IMR-90 (cell line): ENCODE data around the gene HADH. TPM values are rescaled to one million over a fixed set of nuclear protein-coding genes. Genes with fewer than 3 reads are reported as not detected.

Experiments used
- ATAC-seq: fragments of 200-7000 bp; cut with Tn5 transposase; 2 replicates; pipeline ENCODE4 v1.9.1; 2020; ENCODE audit warnings: low read depth, mild to moderate bottlenecking, moderate library complexity
- BruUV-seq: library from RNA; stranded (reverse); fragments of 400-500 nt; replicated peaks from 2 replicates; lab custom pipeline; 2021; lab: Mats Ljungman, UMichigan
- CTCF ChIA-PET: fragments of 300-600 bp; formaldehyde crosslinking; extraction: SDS; loops from one replicate; lab custom pipeline; 2021; ENCODE audit warnings: antibody characterized with exemption; lab: Yijun Ruan, JAX
- POLR2A ChIA-PET: fragments of 300-600 bp; sonication (Branson Sonifier 250); formaldehyde crosslinking; loops from one replicate; lab custom pipeline; 2022; ENCODE audit warnings: antibody characterized with exemption; ENCODE audit not compliant: unreplicated experiment; lab: Charles Lee
- DNase-seq: peaks from one replicate; pipeline ENCODE4 v3.0.0; 2013
- H2AFZ ChIP-seq: replicated peaks from 2 replicates; pipeline ENCODE3; 2013; ENCODE audit warnings: low read length, mild to moderate bottlenecking; ENCODE audit not compliant: poor library complexity
- H2AK5ac ChIP-seq: 2 replicates; pipeline ENCODE4 v1.6.1; 2013; ENCODE audit warnings: low read depth, low read length, inconsistent platforms
- H2AK9ac ChIP-seq: replicated peaks from 2 replicates; pipeline ENCODE3; 2013; ENCODE audit warnings: mild to moderate bottlenecking, low read depth, low read length, moderate library complexity; ENCODE audit not compliant: poor library complexity
- H2BK120ac ChIP-seq: 2 replicates; pipeline ENCODE4 v1.6.1; 2013; ENCODE audit warnings: low read depth, low read length, inconsistent platforms
- H2BK15ac ChIP-seq: 3 replicates; pipeline ENCODE4 v1.6.1; 2013; ENCODE audit warnings: low read depth, low read length, inconsistent platforms
- H2BK20ac ChIP-seq: 2 replicates; pipeline ENCODE4 v1.6.1; 2013; ENCODE audit warnings: low read depth, mild to moderate bottlenecking, inconsistent platforms, low read length, moderate library complexity
- H2BK5ac ChIP-seq: 2 replicates; pipeline ENCODE4 v1.6.1; 2013; ENCODE audit warnings: mild to moderate bottlenecking, low read depth, low read length, inconsistent platforms; ENCODE audit not compliant: poor library complexity, severe bottlenecking
- H3K14ac ChIP-seq: replicated peaks from 2 replicates; pipeline ENCODE4 v1.6.1; 2013; ENCODE audit warnings: low read depth, low read length, inconsistent platforms
- H3K18ac ChIP-seq: 2 replicates; pipeline ENCODE4 v1.6.1; 2013; ENCODE audit warnings: low read depth, low read length, control low read depth
- H3K23ac ChIP-seq: 2 replicates; pipeline ENCODE4 v1.6.1; 2013; ENCODE audit warnings: low read depth, low read length, inconsistent platforms
- H3K27ac ChIP-seq: 2 replicates; pipeline ENCODE4 v1.5.1; 2013; ENCODE audit warnings: mild to moderate bottlenecking, control low read depth, low read length; ENCODE audit not compliant: insufficient read depth
- H3K27me3 ChIP-seq: 2 replicates; pipeline ENCODE4 v1.6.1; 2013; ENCODE audit warnings: low read length; ENCODE audit not compliant: control insufficient read depth, insufficient read depth
- H3K36me3 ChIP-seq: 2 replicates; pipeline ENCODE4 v1.6.1; 2013; ENCODE audit warnings: low read length, mixed read lengths; ENCODE audit not compliant: control insufficient read depth, insufficient read depth
- H3K4ac ChIP-seq: 2 replicates; pipeline ENCODE4 v1.6.1; 2013; ENCODE audit warnings: low read depth, low read length, inconsistent platforms
- H3K4me1 ChIP-seq: 2 replicates; pipeline ENCODE4 v1.6.1; 2013; ENCODE audit warnings: low read length, mixed read lengths; ENCODE audit not compliant: control insufficient read depth, insufficient read depth
- H3K4me2 ChIP-seq: 2 replicates; pipeline ENCODE4 v1.6.1; 2013; ENCODE audit warnings: low read depth, mild to moderate bottlenecking, control low read depth, low read length, moderate library complexity
- H3K4me3 ChIP-seq: 2 replicates; pipeline ENCODE4 v1.5.1; 2013; ENCODE audit warnings: low read depth, mild to moderate bottlenecking, control low read depth, low read length, moderate library complexity; ENCODE audit not compliant: insufficient read depth
- H3K56ac ChIP-seq: 2 replicates; pipeline ENCODE4 v1.6.1; 2013; ENCODE audit warnings: low read length, inconsistent platforms; ENCODE audit not compliant: insufficient read depth; ENCODE audit errors: extremely low read depth
- H3K79me1 ChIP-seq, 2 experiments: 2 replicates each; pipeline ENCODE4 v1.6.1; 2013; ENCODE audit warnings: low read length in 2 of 2, inconsistent platforms in 1 of 2, low read depth in 1 of 2
- H3K9ac ChIP-seq: 2 replicates; pipeline ENCODE4 v1.6.1; 2013; ENCODE audit warnings: low read depth, low read length, control low read depth
- H3K9me1 ChIP-seq: 2 replicates; pipeline ENCODE4 v1.6.1; 2013; ENCODE audit warnings: low read length, inconsistent platforms; ENCODE audit not compliant: insufficient read depth
- H3K9me3 ChIP-seq: 2 replicates; pipeline ENCODE4 v1.6.1; 2013; ENCODE audit warnings: low read length; ENCODE audit not compliant: control insufficient read depth, insufficient read depth
- H4K20me1 ChIP-seq: 2 replicates; pipeline ENCODE4 v1.6.1; 2013; ENCODE audit warnings: low read length, inconsistent platforms; ENCODE audit not compliant: insufficient read depth
- H4K5ac ChIP-seq: 2 replicates; pipeline ENCODE4 v1.6.1; 2013; ENCODE audit warnings: mild to moderate bottlenecking, low read depth, low read length, control low read depth
- H4K8ac ChIP-seq, 2 experiments: 2 replicates each; pipeline ENCODE4 v1.6.1; 2013; ENCODE audit warnings: low read depth in 2 of 2, low read length in 2 of 2, control low read depth in 1 of 2, inconsistent platforms in 1 of 2
- H4K91ac ChIP-seq: 2 replicates; pipeline ENCODE4 v1.6.1; 2013; ENCODE audit warnings: low read depth, low read length, inconsistent platforms; ENCODE audit not compliant: insufficient read depth
- BHLHE40 ChIP-seq: fragments of 150-350 bp; IDR thresholded peaks from 2 replicates; pipeline ENCODE4 v1.6.1; 2016; ENCODE audit warnings: mild to moderate bottlenecking, low read depth, low read length
- CEBPB ChIP-seq: IDR thresholded peaks from 2 replicates; pipeline ENCODE4 v1.6.1; 2012; ENCODE audit warnings: low read depth, low read length, improper control_type of control experiment
- CHD1 ChIP-seq: IDR thresholded peaks from 2 replicates; pipeline ENCODE4 v1.6.1; 2012; ENCODE audit warnings: low read depth, low read length, improper control_type of control experiment
- CTCF ChIP-seq: conservative IDR thresholded peaks from 2 replicates; pipeline ENCODE4 v1.5.1; 2012; ENCODE audit warnings: mild to moderate bottlenecking, low read depth, low read length, improper control_type of control experiment
- ELK1 ChIP-seq: fragments of 150-350 bp; IDR thresholded peaks from 2 replicates; pipeline ENCODE4 v1.6.1; 2016; ENCODE audit warnings: low read depth, mild to moderate bottlenecking, low read length, moderate library complexity, borderline replicate concordance
- FOS ChIP-seq: fragments of 150-350 bp; IDR thresholded peaks from 2 replicates; pipeline ENCODE4 v1.6.1; 2016; ENCODE audit warnings: low read depth, low read length
- MAFK ChIP-seq: IDR thresholded peaks from 2 replicates; pipeline ENCODE4 v1.6.1; 2012; ENCODE audit warnings: low read depth, low read length, improper control_type of control experiment
- MAZ ChIP-seq: IDR thresholded peaks from 2 replicates; pipeline ENCODE4 v1.6.1; 2012; ENCODE audit warnings: low read depth, mild to moderate bottlenecking, low read length, improper control_type of control experiment, moderate library complexity, borderline replicate concordance
- MXI1 ChIP-seq: IDR thresholded peaks from 2 replicates; pipeline ENCODE4 v1.6.1; 2012; ENCODE audit warnings: low read depth, mild to moderate bottlenecking, low read length, moderate library complexity, borderline replicate concordance
- POLR2A ChIP-seq: IDR thresholded peaks from 2 replicates; pipeline ENCODE4 v1.6.1; 2012; ENCODE audit warnings: mild to moderate bottlenecking, low read depth, low read length
- RAD21 ChIP-seq: IDR thresholded peaks from 2 replicates; pipeline ENCODE4 v1.6.1; 2012; ENCODE audit warnings: low read length, improper control_type of control experiment
- RCOR1 ChIP-seq: IDR thresholded peaks from 2 replicates; pipeline ENCODE4 v1.6.1; 2012; ENCODE audit warnings: mild to moderate bottlenecking, low read length, improper control_type of control experiment; ENCODE audit not compliant: insufficient replicate concordance
- RFX5 ChIP-seq: IDR thresholded peaks from 2 replicates; pipeline ENCODE4 v1.8.0; 2012; ENCODE audit warnings: low read depth, mild to moderate bottlenecking, low read length, moderate library complexity
- USF2 ChIP-seq: fragments of 150-350 bp; IDR thresholded peaks from 2 replicates; pipeline ENCODE4 v1.6.1; 2017; ENCODE audit warnings: mild to moderate bottlenecking, antibody characterized with exemption, low read length, low read depth
- dilution Hi-C: fragments of 300-500 bp; cut with HindIII; formaldehyde crosslinking; loops from one replicate; pipeline ENCODE4 v1.14.3; 2018; ENCODE audit warnings: low sequenced_read_pairs; ENCODE audit not compliant: unreplicated experiment
- in situ Hi-C: fragments of 300-500 bp; cut with MboI; formaldehyde crosslinking; loops from 3 replicates; pipeline ENCODE4 v1.14.3; 2019; ENCODE audit warnings: low sequenced_read_pairs, inconsistent platforms, mixed read lengths
- intact Hi-C: fragments of 100-400 bp; cut with micrococcal nuclease; formaldehyde crosslinking; loops from 2 replicates; pipeline ENCODE4 v1.10.0; 2022
- polyA plus RNA-seq, 3 experiments: library from polyadenylated mRNA; depleted of rRNA; stranded (reverse); fragments of >200 nt; gene quantifications; 2 replicates each; pipeline ENCODE4 v1.2.3, GENCODE V29; 2012; ENCODE audit warnings: low replicate concordance in 1 of 3
- total RNA-seq: library from RNA; depleted of rRNA; stranded (reverse); fragments of >200 nt; gene quantifications from 2 replicates; pipeline ENCODE4 v1.2.3, GENCODE V29; 2012

HADH gene
- total and polyA plus RNA-seq, 2 of the 4 experiments (the other 2 are of a cell fraction), result 6.8 to 22.6 TPM

- H3K79me1 ChIP-seq, result peaks cover 9 to 34% of the 10 kb centered on the region in 2 experiments; a peak in 3 of 4 replicates
- H3K9me3 ChIP-seq, result no peaks in the 10 kb centered on the region
- dilution Hi-C loops (no loop called here), in situ Hi-C loops (no loop called here), intact Hi-C loops (loop anchor here (10.0 kb wide), 1 partner anchor 240 kb away; no protein-coding TSS in a partner anchor)
- H4K5ac ChIP-seq, result no peak overlapping the region
- no peak overlapping the region for H3K27ac ChIP-seq
- CTCF ChIA-PET, result interaction anchor here (0.6 kb wide), 1 partner anchor 791 kb away, joined by 3 read pairs; no protein-coding TSS in a partner anchor
- H2BK20ac ChIP-seq, result no peak overlapping the region
- no peak overlapping the region for H4K8ac ChIP-seq
- H2BK120ac ChIP-seq, result no peak overlapping the region
- no peak overlapping the region for H2AFZ ChIP-seq
- no peak overlapping the region for H2BK15ac ChIP-seq
- H3K4me2 ChIP-seq, result no peak overlapping the region
- H4K91ac ChIP-seq, result no peak overlapping the region
- H2BK5ac ChIP-seq, result no peak overlapping the region
- H3K9ac ChIP-seq, result no peak overlapping the region
- no peak overlapping the region for H3K18ac ChIP-seq
- ATAC-seq, result no peak
- H2AK9ac ChIP-seq, result no peak overlapping the region
- H3K23ac ChIP-seq, result no peak overlapping the region
- no peak overlapping the region for H3K14ac ChIP-seq
- H2AK5ac ChIP-seq, result no peak overlapping the region
- H3K56ac ChIP-seq, result no peak overlapping the region
- H3K4me1 ChIP-seq, result peaks cover 8% of the 10 kb centered on the region
- POLR2A ChIA-PET, result no interaction called here
- H3K9me1 ChIP-seq, result peaks cover 19% of the 10 kb centered on the region
- no peak overlapping the region for H3K4me3 ChIP-seq
- H3K36me3 ChIP-seq, result no peaks in the 10 kb centered on the region
- TF ChIP-seq MAZ (no peak), RCOR1 (no peak), RAD21 (no peak), CEBPB (no peak), ELK1 (no peak), MXI1 (no peak), MAFK (no peak), POLR2A (no peak), FOS (no peak), CHD1 (no peak), USF2 (no peak), CTCF (no peak), BHLHE40 (no peak), RFX5 (no peak)
- DNase-seq, result no peak
- no TSS peak for BruUV-seq
- H3K27me3 ChIP-seq, result no peaks in the 10 kb centered on the region
- peaks cover 14% of the 10 kb centered on the region; the same call in 1 of the 2 replicates for H4K20me1 ChIP-seq
- no peak overlapping the region for H3K4ac ChIP-seq
These were observed 5.2 kb downstream of the HADH start for GRCh38 chr4:107994894-107995293.
